Measurements from ENCODE around the gene NOTCH3.

Gene NOTCH3

DNA sequence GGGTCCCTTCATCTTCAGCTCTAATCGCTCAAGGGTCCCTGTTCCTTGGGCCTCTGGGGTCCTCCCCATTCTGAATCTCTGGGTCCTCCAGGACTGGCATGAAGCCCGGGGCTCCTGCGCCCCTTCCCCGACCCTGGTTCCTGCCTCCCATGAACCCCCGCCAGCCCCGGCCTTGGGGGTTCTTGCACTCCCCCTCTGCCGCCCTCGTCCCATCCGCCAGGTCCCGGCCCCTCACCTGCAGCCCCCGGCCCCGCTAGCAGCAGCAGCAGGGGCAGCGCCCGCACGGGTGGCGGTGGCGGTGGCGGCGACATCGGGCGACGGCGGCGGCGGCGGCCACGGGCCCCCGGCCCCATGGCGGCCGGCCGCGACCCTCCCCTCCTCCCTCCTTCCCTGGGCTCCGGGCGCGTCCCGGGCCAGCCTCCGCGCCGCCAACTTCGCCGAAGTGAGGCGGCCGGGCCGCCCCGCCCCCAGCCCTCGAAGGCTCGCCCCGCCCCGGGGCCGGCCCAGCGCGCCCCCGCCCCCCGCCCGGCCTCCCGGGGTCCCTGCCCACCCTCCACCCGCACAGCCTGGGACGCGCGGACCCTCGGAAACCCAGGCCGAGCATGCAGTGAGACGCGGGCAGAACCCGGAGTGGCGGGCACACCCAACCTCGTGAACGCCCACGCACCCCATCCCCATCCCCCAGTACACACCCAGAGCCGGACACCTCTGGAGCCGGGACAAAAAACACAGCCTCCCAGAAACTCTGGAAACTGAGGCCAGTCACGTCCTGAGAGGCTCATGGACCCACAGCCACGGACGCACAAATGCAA, at the start of gene NOTCH3:
TSS of gene NOTCH3 (minus strand) at position 443 of the 812 bp plus-strand sequence. CDS start at position 353, 90 bp downstream.
- DNase-seq, result no peak

DNA sequence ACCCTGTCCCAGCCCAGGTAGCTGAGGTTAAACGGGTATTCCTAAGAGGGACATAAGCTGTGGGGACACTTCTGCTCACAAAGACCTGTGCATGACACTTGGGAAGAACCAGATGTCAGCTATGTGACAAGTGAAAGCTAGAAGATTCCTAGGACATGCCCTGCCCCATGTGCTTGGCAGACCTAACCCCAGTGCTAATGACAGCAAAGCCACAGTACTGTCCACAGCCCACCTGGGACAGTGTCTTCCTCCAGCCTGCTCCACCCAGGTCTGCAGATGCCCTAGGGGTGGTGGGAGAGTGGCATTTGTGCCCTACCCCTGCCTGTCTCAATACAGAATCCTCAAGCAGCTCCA, 49.8 kb upstream of the NOTCH3 start:
- DNase-seq, result no peak

DNA sequence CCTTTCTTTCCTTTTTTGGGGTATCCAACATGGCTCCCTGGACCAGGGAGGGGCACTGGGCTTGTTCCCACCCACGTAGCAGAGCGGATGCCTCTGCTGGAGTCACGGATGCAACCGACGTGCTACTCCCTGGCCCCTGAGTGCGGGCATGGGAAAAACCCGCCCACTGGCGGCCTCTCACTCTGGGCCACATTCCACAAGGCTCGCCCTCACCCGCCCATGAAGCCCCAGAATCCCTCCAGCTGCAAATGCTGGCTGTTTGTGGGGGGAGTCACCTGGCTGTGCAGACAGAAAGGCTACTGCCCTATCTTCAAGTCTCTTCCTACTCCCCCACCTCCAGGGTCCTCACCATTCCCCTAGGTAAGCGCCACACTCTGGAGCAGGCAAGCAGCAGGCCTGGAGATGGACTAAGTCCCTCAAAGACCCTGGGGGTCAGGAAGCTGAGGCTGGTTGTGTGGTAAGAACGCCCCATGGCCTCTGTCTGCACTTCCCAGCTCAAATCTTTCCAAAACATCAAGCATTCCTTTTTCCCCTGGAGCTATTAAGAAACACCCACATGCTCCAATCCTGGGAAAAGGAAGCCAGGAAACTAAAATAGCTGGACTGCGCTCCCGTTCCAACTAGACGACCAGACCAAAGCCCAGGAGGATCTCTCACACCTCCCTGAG, 49.3 kb upstream of the NOTCH3 start:
- no peak for DNase-seq

DNA sequence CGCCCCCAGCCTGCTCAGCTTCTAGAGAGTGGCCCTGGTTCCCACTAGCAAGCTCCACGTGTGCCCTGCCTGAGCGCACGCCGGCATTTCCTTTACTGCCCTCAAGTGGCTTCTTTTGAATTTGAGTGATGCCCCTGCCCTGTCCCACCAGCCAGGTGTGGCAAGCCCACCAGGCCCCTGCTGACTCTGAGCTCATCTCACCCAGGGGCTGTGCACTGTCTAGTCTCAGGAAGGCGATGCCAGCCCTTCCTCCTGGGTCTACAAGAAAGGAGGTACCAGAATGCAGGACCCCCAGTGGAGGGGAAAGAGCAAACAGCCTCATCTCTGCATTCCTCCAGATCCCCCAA, 48.7 kb upstream of the NOTCH3 start:
- DNase-seq, result no peak

DNA sequence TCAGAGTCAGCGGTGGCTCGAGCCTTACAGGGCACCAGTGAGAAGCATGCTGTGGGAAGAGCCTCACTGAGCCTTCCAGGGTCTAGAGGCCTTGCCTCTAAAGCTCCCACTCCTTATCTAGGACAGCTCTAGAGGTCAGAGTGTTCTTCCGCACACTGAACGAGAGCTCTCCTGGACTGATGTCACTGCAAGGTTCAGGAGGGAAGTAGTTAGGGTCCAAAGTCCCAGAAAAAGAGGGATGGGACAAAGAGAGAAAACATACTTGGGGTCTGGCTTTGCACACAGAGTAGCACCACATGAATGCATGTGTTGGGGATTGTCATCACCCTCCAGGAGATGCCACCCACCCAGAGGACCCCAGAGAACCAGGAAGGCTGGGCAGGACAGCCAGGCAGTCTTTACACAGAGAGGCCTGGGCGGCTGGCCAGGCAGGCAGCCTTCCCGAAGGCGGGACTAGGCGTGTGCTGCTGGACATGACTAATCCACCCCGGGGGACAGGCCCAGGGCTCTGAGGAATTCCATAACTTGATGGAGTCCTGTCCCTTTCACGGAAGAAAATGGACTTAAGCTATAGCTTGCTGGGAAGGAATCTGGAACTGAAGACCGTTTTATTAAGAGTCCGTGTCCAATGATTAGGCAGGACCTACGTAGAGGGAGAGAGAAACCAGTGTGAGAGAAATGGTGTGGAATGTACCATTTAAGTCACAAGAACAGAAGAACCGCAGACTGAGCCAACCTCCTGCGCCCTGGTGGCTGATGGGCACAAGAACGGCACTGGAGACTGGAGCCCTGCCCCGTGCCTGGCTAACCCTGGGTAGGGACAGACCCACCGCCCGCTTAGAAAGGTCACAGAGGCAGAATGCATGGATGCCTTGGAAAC, 48.1 kb upstream of the NOTCH3 start:
- no peak for DNase-seq

DNA sequence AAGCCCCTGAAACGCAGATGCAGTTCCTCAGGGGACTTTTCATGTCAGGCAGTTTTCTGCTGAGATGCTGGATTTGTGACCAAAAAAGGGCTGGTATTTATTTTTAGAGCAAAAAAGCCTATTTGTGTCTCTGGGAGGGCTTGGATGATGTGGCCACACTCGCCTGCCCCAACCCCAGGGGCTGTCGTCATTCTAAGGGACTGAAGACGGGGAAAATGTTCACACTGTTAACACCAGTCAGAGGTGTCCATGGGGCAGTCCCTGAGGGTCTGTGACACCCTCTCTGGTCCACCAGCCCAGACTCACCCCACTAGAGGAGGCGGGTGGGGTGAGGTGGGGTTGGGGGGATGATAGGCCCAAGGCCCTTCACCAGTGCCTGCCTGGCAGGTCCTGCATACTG, 47.3 kb upstream of the NOTCH3 start:
- no peak for DNase-seq

DNA sequence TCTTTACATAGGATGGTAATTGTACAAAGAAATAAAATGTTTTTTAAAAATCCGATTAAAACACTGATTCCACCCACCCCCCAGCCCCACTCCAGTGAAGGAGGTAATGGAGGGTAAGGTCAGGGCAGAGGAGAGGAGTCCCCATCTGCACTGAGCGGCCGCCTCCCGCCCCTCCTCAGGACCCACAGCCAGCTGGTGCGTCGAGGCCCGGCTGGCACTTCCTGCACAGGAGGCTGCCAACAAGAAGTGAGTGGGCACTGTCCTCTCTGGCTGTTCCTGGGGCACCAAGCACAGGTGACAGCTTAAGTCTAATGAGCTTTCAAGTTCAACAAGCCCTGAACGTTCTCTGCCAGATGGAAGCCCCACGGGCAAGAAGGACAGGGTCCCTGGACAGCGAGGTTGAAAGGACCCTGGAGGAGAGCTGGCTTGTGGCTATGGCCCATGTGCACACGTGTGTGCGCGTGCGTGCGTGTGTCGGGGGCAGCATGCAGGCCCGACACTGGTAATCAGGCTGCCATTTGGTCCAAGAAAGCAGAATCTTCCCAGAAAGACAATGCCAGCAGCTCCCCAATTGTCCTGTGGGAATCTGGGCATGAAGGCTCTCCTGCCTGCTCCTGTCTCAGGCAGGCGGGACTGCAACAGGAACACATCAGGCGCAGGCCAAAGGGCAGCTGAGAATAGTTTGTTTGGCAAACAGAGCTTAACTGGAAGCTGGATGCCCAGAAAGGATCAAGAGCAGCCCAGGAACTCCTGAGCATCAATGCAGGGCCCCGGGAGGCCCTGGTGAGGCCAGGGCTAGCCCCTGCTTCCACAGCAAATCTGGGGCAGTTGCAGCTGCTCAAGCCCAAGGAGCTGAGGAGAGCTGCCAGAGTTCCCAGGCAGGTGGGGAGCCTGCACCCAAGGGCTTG, 46.6 kb upstream of the NOTCH3 start:
- no peak for DNase-seq

DNA sequence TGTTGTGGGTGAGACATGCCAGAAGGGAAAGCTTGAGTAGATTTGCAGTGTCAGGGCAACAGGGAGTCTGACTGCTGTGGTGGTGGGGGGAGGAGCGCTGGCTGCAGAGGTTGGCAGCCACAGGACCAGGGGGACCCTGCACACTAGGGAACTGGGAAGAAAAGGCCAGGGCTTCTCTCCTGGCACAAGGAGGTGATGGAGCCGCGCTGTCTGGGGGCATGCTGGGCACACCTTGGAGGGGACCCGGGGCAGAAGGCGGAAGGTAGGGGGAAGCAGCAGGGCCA, 45.3 kb upstream of the NOTCH3 start:
- no peak for DNase-seq

DNA sequence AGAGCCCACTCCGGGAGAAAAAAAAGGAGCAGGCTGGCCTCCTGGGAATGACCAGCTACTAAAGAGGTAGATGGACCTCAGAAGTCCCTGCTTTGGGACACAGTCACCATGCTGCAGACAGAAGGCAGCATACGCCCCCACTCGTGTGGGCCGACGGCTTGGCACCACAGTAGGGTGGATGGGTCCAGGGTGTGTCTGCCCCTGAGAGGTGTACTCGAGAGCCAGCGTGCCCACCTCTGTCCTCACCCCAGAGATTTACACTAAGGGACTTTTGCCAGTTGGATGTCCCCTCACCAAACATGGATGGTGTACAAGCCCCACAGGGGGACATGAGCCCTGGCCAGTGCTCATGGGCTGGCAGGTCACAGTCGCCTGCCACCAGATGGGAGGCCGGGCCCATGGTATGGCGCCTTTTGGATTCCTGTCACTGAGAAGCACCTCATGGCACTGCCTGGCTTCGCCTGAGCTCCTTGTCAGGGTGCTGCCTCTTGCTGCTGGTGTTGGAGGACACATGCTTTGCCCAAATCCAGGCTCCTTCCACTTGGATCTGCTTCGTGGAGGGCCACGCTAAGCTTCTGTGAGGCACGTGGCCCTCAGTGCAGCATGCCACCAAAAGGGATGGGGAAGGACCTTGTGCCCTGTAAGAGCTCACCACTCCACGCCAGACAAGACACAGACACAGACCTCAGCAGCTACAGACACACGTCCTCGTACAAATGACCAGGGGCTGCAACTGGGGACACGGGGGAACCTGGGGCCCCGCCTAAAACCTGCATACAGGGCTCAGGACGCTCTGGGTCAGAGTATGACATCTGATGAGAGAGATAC, 44.8 kb upstream of the NOTCH3 start:
- DNase-seq, result no peak

DNA sequence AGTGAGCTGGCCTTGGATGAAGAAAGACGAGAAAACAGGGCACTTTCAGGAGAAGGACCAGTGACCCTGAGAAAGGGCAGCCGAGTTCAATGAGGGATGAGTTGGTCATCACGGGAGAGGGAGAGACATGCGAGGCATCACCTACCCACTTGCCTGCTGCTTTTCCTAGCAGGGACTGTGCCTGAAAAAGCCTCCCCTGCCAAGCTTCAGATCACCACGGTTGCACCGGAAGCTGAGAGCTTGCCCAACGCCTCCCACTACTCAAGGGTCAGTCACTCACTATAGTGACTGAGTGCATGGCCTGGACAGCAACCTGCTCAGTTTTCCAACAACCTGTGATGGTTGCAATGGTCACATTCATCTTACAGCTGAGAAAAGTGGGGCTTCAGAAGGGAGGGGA, 44.0 kb upstream of the NOTCH3 start:
- DNase-seq, result no peak

DNA sequence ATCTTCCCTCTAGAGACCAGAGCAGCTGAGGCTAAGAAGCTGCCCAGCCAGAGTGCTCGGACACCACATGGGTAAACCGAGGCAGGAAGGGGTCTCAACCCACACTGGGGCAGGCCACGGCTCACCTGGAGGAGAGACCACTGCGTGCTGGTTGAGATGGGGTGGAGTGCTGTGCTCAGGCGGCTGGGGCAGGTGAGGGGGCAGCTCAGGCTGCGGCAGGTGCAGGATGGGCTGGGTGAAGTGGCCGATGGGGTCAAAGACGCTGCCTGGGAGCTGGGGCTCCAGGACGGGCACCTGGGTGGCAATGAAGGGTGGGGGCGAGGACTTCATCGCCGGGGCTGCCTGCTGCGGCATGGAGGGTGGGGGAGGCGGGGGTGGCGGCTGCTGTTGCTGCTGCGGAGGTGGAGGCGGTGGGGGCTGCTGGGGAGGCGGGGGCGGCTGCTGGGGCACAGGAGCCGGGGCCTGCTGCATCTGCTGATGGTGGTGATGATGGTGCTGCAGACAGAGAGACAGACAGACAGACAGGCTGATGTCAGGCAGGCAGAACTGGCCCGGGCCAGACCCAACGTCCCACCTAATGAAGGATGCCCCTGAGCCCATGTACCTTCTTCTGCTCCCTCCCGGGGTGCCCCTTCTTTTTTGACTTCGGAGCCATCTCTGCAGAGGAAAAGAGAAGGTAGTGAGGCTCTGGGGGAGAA, 43.5 kb upstream of the NOTCH3 start:
- no peak for DNase-seq

DNA sequence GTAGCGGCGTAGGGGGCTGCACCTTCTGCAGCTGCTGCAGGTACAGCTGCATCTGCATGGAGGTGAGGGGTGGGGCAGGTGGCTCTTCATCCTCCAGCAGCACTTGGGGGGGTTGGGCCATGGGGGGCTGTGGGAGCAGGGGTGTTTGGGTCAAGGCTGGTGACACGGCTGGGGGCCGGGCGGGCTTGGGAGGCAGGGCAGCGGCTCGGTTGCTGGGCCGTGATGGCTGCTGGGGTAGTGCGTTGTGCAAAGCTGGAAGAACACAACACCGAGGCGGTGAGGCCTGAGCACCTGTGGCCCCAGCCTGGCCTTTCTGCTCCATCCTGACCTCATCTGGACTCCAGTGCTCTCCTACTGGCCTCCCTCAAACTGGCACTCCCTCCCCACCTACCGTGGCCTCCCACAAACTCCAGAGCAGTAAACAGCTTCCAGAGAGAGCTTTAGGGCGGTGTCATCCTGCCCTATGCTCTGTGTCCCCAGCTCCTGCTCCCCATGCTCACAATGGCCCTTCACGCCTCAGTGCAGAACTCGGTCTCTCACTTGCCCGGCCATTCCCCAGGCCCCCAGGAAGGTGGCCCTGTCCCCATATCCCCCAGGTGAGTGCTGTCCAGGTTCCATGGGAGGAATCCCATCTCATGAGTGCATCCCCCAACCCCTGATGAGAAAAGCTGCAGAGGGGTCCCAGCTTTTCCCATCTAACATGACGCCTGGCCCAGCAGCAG, 42.6 kb upstream of the NOTCH3 start:
- DNase-seq, result no peak

DNA sequence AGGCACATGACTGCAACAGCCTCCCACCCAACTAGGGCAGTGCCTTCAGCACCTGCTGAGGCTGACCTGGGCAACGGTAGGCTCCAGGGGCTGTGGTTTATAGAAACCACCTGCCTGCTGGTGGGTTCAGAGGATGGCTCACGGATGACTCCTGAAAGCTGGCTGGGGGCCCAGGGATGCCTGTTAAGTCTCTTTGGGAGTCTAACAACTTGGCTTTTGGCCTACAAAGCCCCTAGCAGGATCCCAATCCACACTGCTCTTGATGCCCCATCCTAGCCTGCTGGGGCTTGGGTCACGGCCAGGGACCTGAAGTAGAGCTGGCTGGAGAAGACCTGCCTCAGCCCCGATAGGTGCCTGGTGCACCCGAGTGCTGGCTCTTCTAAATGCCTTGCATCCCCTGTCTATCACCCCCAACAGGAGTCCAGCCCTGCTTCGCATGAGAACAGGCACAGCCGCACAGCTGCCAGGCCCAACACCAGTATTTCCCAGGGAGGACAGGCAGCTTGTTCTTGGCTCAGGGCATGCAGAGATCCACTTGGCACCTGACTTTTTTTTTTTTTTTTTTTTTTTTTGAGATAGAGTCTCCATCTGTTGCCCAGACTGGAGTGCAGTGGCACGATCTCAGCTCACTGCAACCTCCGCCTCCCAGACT, 40.6 kb upstream of the NOTCH3 start:
- DNase-seq, result no peak

DNA sequence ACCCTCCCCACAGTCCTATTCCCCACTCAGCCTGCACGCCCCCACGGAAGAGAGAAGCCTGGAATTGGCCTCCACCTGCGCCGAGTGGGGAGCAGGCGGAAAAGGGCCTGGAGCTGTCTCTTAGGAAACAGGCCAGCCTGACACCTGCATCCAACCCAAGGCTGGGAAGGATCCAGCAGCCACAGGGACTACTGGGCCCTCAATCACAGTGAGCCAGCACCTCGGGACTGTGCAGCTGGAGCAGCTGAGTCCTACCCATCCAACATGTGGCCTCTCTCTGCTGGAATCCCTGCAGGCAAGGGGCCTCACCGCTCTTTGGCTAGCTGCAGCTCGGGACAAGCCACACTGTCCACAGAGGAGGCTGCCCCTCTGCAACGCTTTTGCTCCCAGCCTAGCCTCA, 39.7 kb upstream of the NOTCH3 start:
- DNase-seq, result no peak

DNA sequence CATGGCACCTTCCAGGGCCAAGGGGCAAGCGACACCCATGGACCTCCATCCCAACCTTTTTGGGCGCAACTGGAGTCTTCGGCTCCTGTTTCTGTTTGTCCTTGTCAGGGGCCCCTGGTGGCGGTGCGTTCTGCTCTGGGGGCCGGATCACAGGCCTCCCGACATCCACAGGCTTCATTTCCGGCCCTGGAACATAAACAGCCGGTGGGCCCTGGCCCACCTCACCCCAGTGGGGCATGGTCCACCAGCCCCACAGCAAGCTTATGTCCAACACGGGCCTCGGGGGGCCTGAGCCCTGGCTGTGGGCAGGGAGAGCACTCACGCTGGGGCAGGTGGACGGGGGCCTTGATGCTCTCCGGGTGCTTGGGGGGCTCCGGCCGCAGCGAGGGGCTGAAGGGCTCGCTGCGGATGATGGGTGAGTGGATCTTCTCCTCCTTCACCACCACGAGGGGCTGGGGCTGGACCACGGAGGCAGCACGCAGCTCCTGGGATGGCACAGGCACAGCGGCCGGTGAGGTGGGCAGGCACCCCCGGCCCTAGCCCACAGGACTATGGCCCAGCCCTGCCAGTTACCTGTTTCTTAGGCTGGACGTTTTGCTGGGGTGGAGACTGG, 38.6 kb upstream of the NOTCH3 start:
- DNase-seq, result no peak

DNA sequence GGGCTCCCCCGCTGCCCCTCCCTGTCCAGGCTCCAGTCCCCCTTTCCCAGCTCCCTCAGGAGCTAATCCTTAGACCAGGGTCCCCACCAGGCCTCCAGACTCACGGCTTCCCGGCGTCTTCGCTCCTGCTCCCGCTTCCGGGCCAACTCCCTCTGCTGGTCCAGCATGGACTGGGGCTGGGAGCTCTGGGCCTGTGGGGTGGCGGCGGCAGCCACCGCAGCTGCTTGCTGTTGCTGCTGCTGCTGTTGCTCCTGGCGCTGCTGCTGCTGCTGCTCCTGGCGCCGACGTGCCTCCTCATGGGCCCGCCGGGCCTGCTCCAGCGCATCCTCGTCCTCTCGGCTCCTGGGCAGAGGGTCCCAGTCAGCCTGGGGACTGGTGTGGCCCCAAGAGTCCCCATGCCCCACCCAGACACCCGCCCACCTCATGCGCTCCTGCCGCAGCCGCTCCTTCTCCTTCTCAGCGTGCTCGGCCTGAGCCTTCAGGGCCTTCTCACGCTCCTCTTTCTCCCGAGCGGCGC, 37.9 kb upstream of the NOTCH3 start:
- no peak for DNase-seq

DNA sequence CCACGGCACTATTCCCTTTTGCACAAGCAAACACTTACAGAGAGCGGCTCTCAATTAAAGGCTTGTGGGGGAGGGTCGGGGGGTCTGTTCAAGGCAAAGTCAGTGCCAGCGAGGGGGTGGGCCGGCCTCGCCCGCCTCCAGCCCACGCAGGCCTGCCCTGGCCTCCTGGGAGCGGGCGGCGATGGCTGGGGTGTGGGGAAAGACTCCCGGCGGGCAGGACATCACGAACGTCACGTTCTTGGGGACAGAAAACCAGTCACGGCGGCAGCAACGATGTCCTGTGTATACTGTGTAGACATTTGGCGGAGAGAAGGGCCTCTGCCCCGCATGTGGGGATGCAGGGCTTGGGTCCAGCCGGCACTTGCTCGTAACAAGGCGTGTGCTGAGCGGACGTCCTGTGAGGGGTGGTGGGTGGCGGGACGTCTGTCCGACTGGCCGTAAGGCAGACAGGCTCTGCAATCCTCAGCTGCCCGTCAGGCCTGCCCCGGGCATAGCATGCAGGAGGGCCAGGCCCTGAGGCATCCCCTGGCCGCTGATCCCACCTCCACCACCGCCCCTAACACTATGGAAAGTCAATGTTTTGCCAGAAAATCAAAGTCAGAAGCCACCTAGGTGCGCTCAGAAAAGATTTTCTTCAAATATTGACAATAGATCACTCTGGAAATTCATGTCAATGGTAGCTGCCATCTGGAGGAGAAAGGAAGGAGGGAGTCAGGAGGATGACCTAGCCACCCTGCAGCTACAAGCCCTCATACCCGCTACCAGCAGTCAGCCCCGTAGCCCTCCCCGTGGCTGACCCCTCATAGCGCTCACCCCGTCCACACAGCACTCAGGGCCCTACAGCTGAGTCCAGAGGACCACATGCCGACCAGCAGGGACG, 37.2 kb upstream of the NOTCH3 start:
- no peak for DNase-seq

DNA sequence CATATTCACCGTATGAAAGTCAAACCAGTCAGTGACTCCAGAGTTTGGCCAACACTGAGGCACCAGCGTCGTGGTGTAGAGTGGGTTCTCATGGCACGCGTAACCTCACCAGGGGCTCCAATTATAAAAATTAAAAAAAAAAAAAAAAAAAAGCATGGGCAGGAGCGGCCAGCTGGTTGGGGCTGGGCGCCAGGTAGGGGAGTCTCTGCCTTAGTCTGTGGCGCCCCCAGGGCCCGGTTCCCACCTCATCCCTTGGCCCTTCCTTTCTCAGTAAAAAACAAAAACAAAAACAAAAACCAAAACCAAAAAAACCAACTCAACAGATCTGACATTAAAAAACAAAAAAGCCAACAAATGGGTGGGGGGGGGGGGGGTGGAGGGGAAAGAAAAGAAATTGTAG, 36.1 kb upstream of the NOTCH3 start:
- no peak for DNase-seq

Measured in stimulated activated CD8-positive, alpha-beta memory T cell treated with anti-CD3 and anti-CD28 coated beads, Interleukin-4, amount 100 ng/mL, for 48 hours (primary cell).